Measurements from ENCODE around the gene SLCO3A1.
A peak's percentile ranks its signal among the peaks of the same experiment; 100 is the strongest.

Gene SLCO3A1

GRCh38 chr15:91997163-91997562, 143.7 kb downstream of the SLCO3A1 start:
- DNase-seq: no peak

- peak in 7 of 56 donors; percentile 6 to 37 (median 19) for DNase-seq
Measured at GRCh38 chr15:92000709-92001108, 147.2 kb downstream of the SLCO3A1 start.

GRCh38 chr15:92001307-92001706, 147.8 kb downstream of the SLCO3A1 start:
- no peak for DNase-seq

GRCh38 chr15:92002666-92003065, 149.2 kb downstream of the SLCO3A1 start:
- DNase-seq: no peak

- DNase-seq: no peak
Measured at GRCh38 chr15:92003515-92004067, 150.1 kb downstream of the SLCO3A1 start.

- DNase-seq: no peak
Measured at GRCh38 chr15:92005154-92005553, 151.6 kb downstream of the SLCO3A1 start.

GRCh38 chr15:92006186-92007028, 152.9 kb downstream of the SLCO3A1 start:
- DNase-seq: peak in 1 of 56 donors; percentile 6

- no peak for DNase-seq
Measured at GRCh38 chr15:92009162-92009561, 155.7 kb downstream of the SLCO3A1 start.

GRCh38 chr15:92011611-92012367, 158.3 kb downstream of the SLCO3A1 start:
- peak in 5 of 56 donors; percentile 17 to 51 (median 25) for DNase-seq

- no peak for DNase-seq
Measured at GRCh38 chr15:92012368-92012629, 158.8 kb downstream of the SLCO3A1 start.

GRCh38 chr15:92012881-92013280, 159.4 kb downstream of the SLCO3A1 start:
- no peak for DNase-seq

GRCh38 chr15:92014281-92015030, 160.9 kb downstream of the SLCO3A1 start:
- peak in 14 of 56 donors; percentile 10 to 41 (median 22) for DNase-seq

GRCh38 chr15:92017882-92018534, 164.5 kb downstream of the SLCO3A1 start:
- no peak for DNase-seq

GRCh38 chr15:92018535-92019239, 165.2 kb downstream of the SLCO3A1 start:
- DNase-seq: no peak

GRCh38 chr15:92019706-92020105, 166.2 kb downstream of the SLCO3A1 start:
- DNase-seq: no peak

GRCh38 chr15:92020207-92020606, 166.7 kb downstream of the SLCO3A1 start:
- DNase-seq: no peak

- no peak for DNase-seq
Measured at GRCh38 chr15:92020804-92021203, 167.3 kb downstream of the SLCO3A1 start.

GRCh38 chr15:92021792-92022191, 168.3 kb downstream of the SLCO3A1 start:
- DNase-seq: no peak

- no peak for DNase-seq
Measured at GRCh38 chr15:92023965-92024364, 170.5 kb downstream of the SLCO3A1 start.

- DNase-seq: no peak
Measured at GRCh38 chr15:92025706-92026270, 172.3 kb downstream of the SLCO3A1 start.
